CD14-positive monocyte (primary cell): ENCODE data around the gene RNU6-9. TPM values are rescaled to one million over a fixed set of nuclear protein-coding genes. Genes with fewer than 3 reads are reported as not detected.

Experiments
- DNase-seq, 3 donors: peaks; one replicate each; pipeline ENCODE4 v3.0.0-alpha.2; 2011 to 2022
- H2AFZ ChIP-seq: 2 replicates; pipeline ENCODE4 v1.6.0; 2012; ENCODE audit warnings: mild to moderate bottlenecking, low read depth, low read length, inconsistent platforms; ENCODE audit not compliant: insufficient read depth, poor library complexity, severe bottlenecking
- H3K27ac ChIP-seq, 2 donors: 1 replicate in 1 of 2; 2 replicates in 1 of 2; pipeline ENCODE4 v1.5.1; 2012 to 2013; ENCODE audit warnings: low read length in 2 of 2, control low read depth in 1 of 2, inconsistent platforms in 1 of 2, low read depth in 1 of 2, mild to moderate bottlenecking in 1 of 2
- H3K27me3 ChIP-seq, 2 donors: one replicate each; pipeline versions ENCODE4 v1.6.0 to v1.6.1; 2011 to 2013; ENCODE audit warnings: low read length in 2 of 2; ENCODE audit not compliant: control insufficient read depth in 2 of 2, insufficient read depth in 2 of 2
- H3K36me3 ChIP-seq, 2 donors: replicated peaks in 1 of 2; 1 replicate in 1 of 2; 2 replicates in 1 of 2; pipeline versions ENCODE4 v1.5.1 to v1.6.1; 2012 to 2013; ENCODE audit warnings: low read length in 2 of 2, control low read depth in 1 of 2, inconsistent platforms in 1 of 2, mild to moderate bottlenecking in 1 of 2; ENCODE audit not compliant: insufficient read depth in 2 of 2, control insufficient read depth in 1 of 2
- H3K4me1 ChIP-seq, 2 donors: 1 replicate in 1 of 2; 2 replicates in 1 of 2; pipeline versions ENCODE4 v1.5.1 to v1.6.1; 2012 to 2013; ENCODE audit warnings: low read length in 2 of 2, control low read depth in 1 of 2, inconsistent platforms in 1 of 2, mild to moderate bottlenecking in 1 of 2, moderate library complexity in 1 of 2; ENCODE audit not compliant: insufficient read depth in 2 of 2, control insufficient read depth in 1 of 2
- H3K4me2 ChIP-seq: replicated peaks from 2 replicates; pipeline ENCODE3; 2012; ENCODE audit warnings: low read length, moderate library complexity, mild to moderate bottlenecking; ENCODE audit not compliant: poor library complexity, severe bottlenecking; ENCODE audit errors: extremely low read depth
- H3K4me3 ChIP-seq, 3 experiments: fragments of 200-600 bp in 1 of 3; sonication (generic) in 1 of 3; replicated peaks in 1 of 3; 1 replicate in 2 of 3; 2 replicates in 1 of 3; pipeline ENCODE4 v1.5.1; 2011 to 2013; ENCODE audit warnings: low read length in 3 of 3, mild to moderate bottlenecking in 3 of 3, control low read depth in 2 of 3, low read depth in 2 of 3, inconsistent platforms in 1 of 3, moderate library complexity in 1 of 3
- H3K79me2 ChIP-seq: 2 replicates; pipeline ENCODE4 v1.6.0; 2012; ENCODE audit warnings: mild to moderate bottlenecking, control low read depth, inconsistent platforms, low read length, moderate library complexity; ENCODE audit not compliant: insufficient read depth
- H3K9ac ChIP-seq: 2 replicates; pipeline ENCODE4 v1.6.0; 2017; ENCODE audit warnings: low read length, mild to moderate bottlenecking; ENCODE audit not compliant: insufficient read depth, poor library complexity, severe bottlenecking
- H3K9me3 ChIP-seq, 2 donors: replicated peaks in 1 of 2; 1 replicate in 1 of 2; 2 replicates in 1 of 2; pipeline versions ENCODE4 v1.5.1 to v1.6.1; 2012 to 2013; ENCODE audit warnings: low read length in 2 of 2, control low read depth in 1 of 2; ENCODE audit not compliant: control insufficient read depth in 1 of 2, insufficient read depth in 1 of 2
- H4K20me1 ChIP-seq: 2 replicates; pipeline ENCODE4 v1.6.0; 2012; ENCODE audit warnings: mild to moderate bottlenecking, low read length, control low read depth, moderate library complexity; ENCODE audit not compliant: insufficient read depth
- H3K27ac Mint-ChIP-seq, 7 donors: one replicate each; pipeline ENCODE4 v1.8.0; 2020; ENCODE audit warnings: mild to moderate bottlenecking in 7 of 7, mixed read lengths in 7 of 7, moderate library complexity in 6 of 7, inconsistent platforms in 2 of 7
- H3K27me3 Mint-ChIP-seq, 3 donors: one replicate each; pipeline ENCODE4 v1.8.0; 2021 to 2022; ENCODE audit warnings: low read depth in 3 of 3, mild to moderate bottlenecking in 3 of 3, mixed read lengths in 3 of 3, moderate library complexity in 3 of 3, inconsistent platforms in 1 of 3
- H3K36me3 Mint-ChIP-seq, 2 donors: one replicate each; pipeline ENCODE4 v1.8.0; 2020; ENCODE audit warnings: mixed read lengths in 2 of 2, inconsistent platforms in 1 of 2, mild to moderate bottlenecking in 1 of 2
- H3K4me1 Mint-ChIP-seq: one replicate; pipeline ENCODE4 v1.8.0; 2020; ENCODE audit warnings: mild to moderate bottlenecking, mixed read lengths
- H3K4me3 Mint-ChIP-seq, 2 donors: one replicate each; pipeline ENCODE4 v1.8.0; 2020; ENCODE audit warnings: mild to moderate bottlenecking in 2 of 2, mixed read lengths in 2 of 2, moderate library complexity in 1 of 2
- H3K9me3 Mint-ChIP-seq, 7 donors: one replicate each; pipeline ENCODE4 v1.8.0; 2020 to 2022; ENCODE audit warnings: mixed read lengths in 7 of 7, mild to moderate bottlenecking in 6 of 7, moderate library complexity in 6 of 7, inconsistent platforms in 2 of 7
- CTCF ChIP-seq: fragments of 200-600 bp; IDR thresholded peaks from one replicate; pipeline ENCODE4 v1.8.0; 2022; ENCODE audit warnings: antibody characterized with exemption, mild to moderate bottlenecking
- WGBS: methylation state at CpG from one replicate; pipeline ENCODE4 v1.1.5; 2013; ENCODE audit warnings: missing lambda C conversion rate; ENCODE audit not compliant: insufficient coverage; 5-methylcytosine and 5-hydroxymethylcytosine counted together
- intact Hi-C, 2 donors: fragments of 100-400 bp; cut with micrococcal nuclease; formaldehyde crosslinking; loops; one replicate each; pipeline versions ENCODE4 v1.15.0 to v1.15.1; 2023
- polyA plus RNA-seq, 3 donors: library from polyadenylated mRNA; depleted of rRNA in 1 of 3; unstranded in 2 of 3; stranded (reverse) in 1 of 3; fragments of 300-500 nt in 2 of 3; fragments of >200 nt in 1 of 3; fragmentation: Illumina TruSeq in 2 of 3; gene quantifications; 1 replicate in 2 of 3; 2 replicates in 1 of 3; pipeline ENCODE4 v1.2.3, GENCODE V29; 2012 to 2021

RNU6-9 gene
- polyA plus RNA-seq, 3 donors, result not detected

GRCh38 chr19:875265-875879 lies 17.9 kb upstream of the RNU6-9 start:
- no peak for TF ChIP-seq CTCF
- no peak overlapping the region for H2AFZ ChIP-seq
- peaks cover 8 to 10% of the 10 kb centered on the region in 2 donors for H3K4me1 ChIP-seq
- H3K4me2 ChIP-seq, result no peak overlapping the region
- no peaks in the 10 kb centered on the region for H3K27me3 ChIP-seq
- no peak overlapping the region for H3K27ac ChIP-seq
- Mint-ChIP-seq H3K27ac (peak overlapping the region in 1 of 7 donors; percentile 32), H3K36me3 (peaks cover 29 to 64% of the 10 kb centered on the region in 2 donors), H3K27me3 (peaks cover 0 to under 1% (median 0%) of the 10 kb centered on the region in 3 donors), H3K4me3 (no peak overlapping the region), H3K4me1 (peaks cover 5% of the 10 kb centered on the region), H3K9me3 (no peaks in the 10 kb centered on the region)
- intact Hi-C loops, result no loop called here
- H3K36me3 ChIP-seq, result peaks cover 13 to 27% of the 10 kb centered on the region in 2 donors
- no peak for DNase-seq
- no peak overlapping the region for H3K4me3 ChIP-seq
- H4K20me1 ChIP-seq, result peaks cover 7% of the 10 kb centered on the region
- no peak overlapping the region for H3K9ac ChIP-seq
- H3K9me3 ChIP-seq, result no peaks in the 10 kb centered on the region
- H3K79me2 ChIP-seq, result no peaks in the 10 kb centered on the region
- 96% methylated on average over 21 of the region's 28 CpGs for WGBS

GRCh38 chr19:876089-876488 lies 17.2 kb upstream of the RNU6-9 start:
- Histone ChIP-seq H2AFZ (no peak overlapping the region), H3K27ac (no peak overlapping the region), H3K9ac (no peak overlapping the region), H3K4me1 (peaks cover 8 to 10% of the 10 kb centered on the region in 2 donors), H4K20me1 (peaks cover 3% of the 10 kb centered on the region), H3K79me2 (no peaks in the 10 kb centered on the region), H3K4me3 (no peak overlapping the region), H3K27me3 (no peaks in the 10 kb centered on the region), H3K4me2 (no peak overlapping the region), H3K9me3 (no peaks in the 10 kb centered on the region), H3K36me3 (peaks cover 15 to 23% of the 10 kb centered on the region in 2 donors)
- DNase-seq, result no peak
- intact Hi-C loops, result no loop called here
- Mint-ChIP-seq H3K4me3 (no peak overlapping the region), H3K9me3 (peaks cover 0 to under 1% (median 0%) of the 10 kb centered on the region in 7 donors), H3K36me3 (peaks cover 29 to 64% of the 10 kb centered on the region in 2 donors), H3K27ac (peak overlapping the region in 1 of 7 donors; percentile 33), H3K27me3 (no peaks in the 10 kb centered on the region), H3K4me1 (peaks cover 5% of the 10 kb centered on the region)
- 96% methylated on average over 14 of the region's 18 CpGs for WGBS
- no peak for TF ChIP-seq CTCF
